ENCODE results near the gene PARD3. TPM values are rescaled to one million over a fixed set of nuclear protein-coding genes. Genes with fewer than 3 reads are reported as not detected.

The PARD3 gene
- total and polyA plus RNA-seq, 7 experiments from 2014 or later: 0.19 to 1.2 (median 0.43) TPM

DNA sequence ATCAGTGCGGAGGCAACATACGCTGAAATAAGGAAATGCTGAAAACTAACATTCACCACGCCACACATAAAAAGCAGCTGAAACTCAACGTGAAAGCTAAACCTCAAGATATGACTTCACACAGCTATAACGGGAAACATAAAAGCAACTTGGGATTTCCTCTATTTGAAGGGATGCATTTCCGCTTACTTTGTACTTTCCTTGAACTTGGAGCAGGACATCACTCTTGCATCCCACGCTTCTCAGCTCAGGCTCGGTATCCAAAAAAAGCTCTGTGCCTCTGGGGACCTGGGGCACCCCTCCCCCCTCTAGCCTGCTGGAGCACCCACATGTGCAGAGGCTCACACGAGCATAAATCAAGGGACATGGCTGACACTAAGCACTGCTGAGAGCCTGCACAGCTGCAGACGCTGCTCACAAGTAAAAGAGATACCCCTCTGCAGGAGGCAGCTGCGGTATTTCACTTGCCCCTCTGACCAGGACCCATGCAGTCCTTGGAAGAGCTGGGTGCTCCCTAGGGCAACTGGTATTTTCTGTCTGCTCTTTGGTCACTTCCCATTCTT, 34.2 kb downstream of the PARD3 start:
- POLR2A ChIA-PET: no interaction called here
- Mint-ChIP-seq H3K4me3 (peak overlapping the region in 9 of 10 donors; percentile 10 to 72 (median 30)), H3K4me1 (peaks cover 5 to 11% (median 8%) of the 10 kb centered on the region in 7 donors), H3K36me3 (no peaks in the 10 kb centered on the region), H3K9me3 (no peaks in the 10 kb centered on the region), H3K27ac (peak overlapping the region in 1 of 9 donors; percentile 41), H3K27me3 (peaks cover 14 to 46% (median 32%) of the 10 kb centered on the region in 5 donors)
- intact Hi-C loops (cut with micrococcal nuclease): no loop called here
- Histone ChIP-seq H3K27me3 (ENCODE audit: control insufficient read depth in 2 of 2, insufficient read depth in 2 of 2, low read length in 2 of 2) (no peaks in the 10 kb centered on the region), H3K9me3 (ENCODE audit: control insufficient read depth in 2 of 3, low read length in 3 of 3) (no peaks in the 10 kb centered on the region), H3K4me3 (ENCODE audit: low read length) (no peak overlapping the region), H3K4me1 (ENCODE audit: control insufficient read depth in 2 of 2, insufficient read depth in 2 of 2, low read length in 2 of 2) (no peaks in the 10 kb centered on the region), H3K36me3 (ENCODE audit: control insufficient read depth in 2 of 3, insufficient read depth in 3 of 3, low read length in 3 of 3) (no peaks in the 10 kb centered on the region), H3K27ac (ENCODE audit: low read depth, low read length) (no peak overlapping the region)
- CTCF ChIA-PET: no interaction called here
- ATAC-seq (no peak), DNase-seq (peak in 2 of 9 donors; percentile 1 to 10)

DNA sequence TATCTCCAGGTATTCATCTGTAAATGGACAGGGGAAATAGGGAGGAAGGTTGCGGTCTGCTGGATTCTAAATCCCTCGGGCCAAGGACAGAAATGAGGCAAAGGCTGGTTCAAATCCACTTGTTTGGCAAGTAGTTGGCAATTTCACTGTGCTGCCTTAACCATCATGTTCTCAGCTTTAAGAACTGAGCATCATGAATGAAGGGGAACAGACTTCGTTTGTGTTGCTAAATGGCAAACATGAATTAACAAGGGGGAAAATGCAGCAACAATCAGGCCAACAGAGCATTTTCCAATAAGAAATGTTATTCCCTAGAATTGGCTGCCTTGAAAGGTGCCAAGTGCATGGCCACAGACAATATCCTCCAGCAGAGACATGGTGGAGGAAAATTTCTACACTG, 36.9 kb downstream of the PARD3 start:
- H3K4me3 Mint-ChIP-seq: no peak overlapping the region
- H3K27ac ChIP-seq (ENCODE audit: low read depth, low read length): no peak overlapping the region
- H3K27ac Mint-ChIP-seq: no peak overlapping the region
- no peak overlapping the region for H3K4me3 ChIP-seq (ENCODE audit: low read length)
- DNase-seq (no peak), ATAC-seq (no peak)
- H3K36me3 ChIP-seq (ENCODE audit: control insufficient read depth in 2 of 3, insufficient read depth in 3 of 3, low read length in 3 of 3): no peaks in the 10 kb centered on the region
- no peaks in the 10 kb centered on the region for H3K9me3 ChIP-seq (ENCODE audit: control insufficient read depth in 2 of 3, low read length in 3 of 3)
- no peaks in the 10 kb centered on the region for H3K36me3 Mint-ChIP-seq
- H3K27me3 Mint-ChIP-seq: peaks cover 14 to 41% (median 27%) of the 10 kb centered on the region in 5 donors
- CTCF ChIA-PET: no interaction called here
- POLR2A ChIA-PET: no interaction called here
- H3K27me3 ChIP-seq (ENCODE audit: control insufficient read depth in 2 of 2, insufficient read depth in 2 of 2, low read length in 2 of 2): no peaks in the 10 kb centered on the region
- intact Hi-C loops (cut with micrococcal nuclease): no loop called here
- H3K9me3 Mint-ChIP-seq: no peaks in the 10 kb centered on the region
- H3K4me1 Mint-ChIP-seq: peaks cover 5 to 11% (median 8%) of the 10 kb centered on the region in 7 donors
- no peaks in the 10 kb centered on the region for H3K4me1 ChIP-seq (ENCODE audit: control insufficient read depth in 2 of 2, insufficient read depth in 2 of 2, low read length in 2 of 2)

DNA sequence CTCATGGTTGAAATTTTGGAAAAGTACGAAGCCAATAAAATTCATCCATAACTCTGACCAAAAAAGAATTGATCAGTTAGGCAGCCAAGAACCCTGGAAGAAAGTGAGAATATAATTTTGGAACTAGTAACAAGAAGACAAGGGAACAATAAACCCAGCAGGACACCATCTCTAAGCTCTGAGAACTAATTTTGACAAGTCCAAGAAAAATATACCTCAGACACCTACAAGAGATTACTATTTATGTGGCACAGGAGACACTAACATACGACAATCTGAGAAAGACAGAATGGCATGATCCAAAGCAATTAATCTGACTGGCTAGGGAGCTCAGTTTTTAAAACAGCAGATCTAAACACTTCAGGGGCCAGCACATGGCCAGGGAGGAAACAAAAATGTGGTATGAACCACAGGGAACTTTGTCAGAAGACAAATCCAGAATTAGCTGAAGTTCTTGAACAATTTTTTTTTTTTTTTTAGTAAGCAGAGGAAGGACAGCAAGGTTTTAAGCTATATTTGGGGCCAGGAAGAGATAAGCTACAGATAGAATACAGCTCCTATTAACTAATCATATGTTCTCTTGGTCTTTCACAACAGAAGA, 38.9 kb downstream of the PARD3 start:
- H3K27me3 Mint-ChIP-seq: peaks cover 14 to 27% (median 22%) of the 10 kb centered on the region in 5 donors
- no peaks in the 10 kb centered on the region for H3K9me3 Mint-ChIP-seq
- H3K27me3 ChIP-seq (ENCODE audit: control insufficient read depth in 2 of 2, insufficient read depth in 2 of 2, low read length in 2 of 2): no peaks in the 10 kb centered on the region
- no peak overlapping the region for H3K4me3 Mint-ChIP-seq
- H3K4me1 Mint-ChIP-seq: peaks cover 5 to 8% (median 7%) of the 10 kb centered on the region in 7 donors
- H3K9me3 ChIP-seq (ENCODE audit: control insufficient read depth in 2 of 3, low read length in 3 of 3): no peaks in the 10 kb centered on the region
- intact Hi-C loops (cut with micrococcal nuclease): no loop called here
- no peak for DNase-seq
- no peak overlapping the region for H3K4me3 ChIP-seq (ENCODE audit: low read length)
- ChIA-PET CTCF (no interaction called here), POLR2A (no interaction called here)
- no peaks in the 10 kb centered on the region for H3K36me3 Mint-ChIP-seq
- H3K4me1 ChIP-seq (ENCODE audit: control insufficient read depth in 2 of 2, insufficient read depth in 2 of 2, low read length in 2 of 2): no peaks in the 10 kb centered on the region
- no peaks in the 10 kb centered on the region for H3K36me3 ChIP-seq (ENCODE audit: control insufficient read depth in 2 of 3, insufficient read depth in 3 of 3, low read length in 3 of 3)
- no peak overlapping the region for H3K27ac ChIP-seq (ENCODE audit: low read depth, low read length)
- H3K27ac Mint-ChIP-seq: no peak overlapping the region
- ATAC-seq: no peak

DNA sequence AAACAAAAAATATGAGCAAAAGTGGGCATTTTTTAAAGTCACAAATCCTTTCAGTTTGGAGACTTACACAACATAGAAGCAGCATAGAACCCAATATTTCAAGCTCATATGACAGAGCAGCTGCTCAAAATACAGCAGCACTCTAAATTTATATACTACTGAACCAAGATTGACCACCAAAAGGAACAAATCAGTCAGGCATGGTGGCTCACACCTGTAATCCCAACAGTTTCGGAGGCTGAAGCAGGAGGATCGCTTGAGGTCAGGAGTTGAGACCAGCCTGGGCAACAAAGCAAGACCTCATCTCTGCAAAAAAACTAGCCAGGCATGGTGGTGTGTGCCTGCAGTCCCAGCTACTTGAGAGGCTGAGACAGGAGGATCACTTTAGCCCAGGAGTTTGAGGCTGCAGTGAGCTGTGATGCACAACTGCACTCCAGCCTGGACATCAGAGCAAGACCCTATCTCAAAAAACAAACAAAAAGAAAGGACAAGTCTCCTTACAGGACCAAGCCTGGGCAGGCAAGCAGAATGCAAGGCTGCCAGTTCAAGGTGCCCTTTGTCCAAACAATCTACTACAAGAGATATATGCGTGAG, 40.0 kb downstream of the PARD3 start:
- Histone ChIP-seq H3K27ac (ENCODE audit: low read depth, low read length) (no peak overlapping the region), H3K36me3 (ENCODE audit: control insufficient read depth in 2 of 3, insufficient read depth in 3 of 3, low read length in 3 of 3) (no peaks in the 10 kb centered on the region), H3K4me3 (ENCODE audit: low read length) (no peak overlapping the region), H3K9me3 (ENCODE audit: control insufficient read depth in 2 of 3, low read length in 3 of 3) (no peaks in the 10 kb centered on the region), H3K27me3 (ENCODE audit: control insufficient read depth in 2 of 2, insufficient read depth in 2 of 2, low read length in 2 of 2) (no peaks in the 10 kb centered on the region), H3K4me1 (ENCODE audit: control insufficient read depth in 2 of 2, insufficient read depth in 2 of 2, low read length in 2 of 2) (no peaks in the 10 kb centered on the region)
- no peak for DNase-seq
- Mint-ChIP-seq H3K9me3 (peaks cover 0 to 2% (median 0%) of the 10 kb centered on the region in 11 donors), H3K36me3 (no peaks in the 10 kb centered on the region), H3K27ac (no peak overlapping the region), H3K27me3 (peaks cover 12 to 23% (median 19%) of the 10 kb centered on the region in 5 donors), H3K4me1 (no peaks in the 10 kb centered on the region), H3K4me3 (no peak overlapping the region)
- POLR2A ChIA-PET: no interaction called here
- no peak for ATAC-seq
- CTCF ChIA-PET: no interaction called here
- intact Hi-C loops (cut with micrococcal nuclease): no loop called here

DNA sequence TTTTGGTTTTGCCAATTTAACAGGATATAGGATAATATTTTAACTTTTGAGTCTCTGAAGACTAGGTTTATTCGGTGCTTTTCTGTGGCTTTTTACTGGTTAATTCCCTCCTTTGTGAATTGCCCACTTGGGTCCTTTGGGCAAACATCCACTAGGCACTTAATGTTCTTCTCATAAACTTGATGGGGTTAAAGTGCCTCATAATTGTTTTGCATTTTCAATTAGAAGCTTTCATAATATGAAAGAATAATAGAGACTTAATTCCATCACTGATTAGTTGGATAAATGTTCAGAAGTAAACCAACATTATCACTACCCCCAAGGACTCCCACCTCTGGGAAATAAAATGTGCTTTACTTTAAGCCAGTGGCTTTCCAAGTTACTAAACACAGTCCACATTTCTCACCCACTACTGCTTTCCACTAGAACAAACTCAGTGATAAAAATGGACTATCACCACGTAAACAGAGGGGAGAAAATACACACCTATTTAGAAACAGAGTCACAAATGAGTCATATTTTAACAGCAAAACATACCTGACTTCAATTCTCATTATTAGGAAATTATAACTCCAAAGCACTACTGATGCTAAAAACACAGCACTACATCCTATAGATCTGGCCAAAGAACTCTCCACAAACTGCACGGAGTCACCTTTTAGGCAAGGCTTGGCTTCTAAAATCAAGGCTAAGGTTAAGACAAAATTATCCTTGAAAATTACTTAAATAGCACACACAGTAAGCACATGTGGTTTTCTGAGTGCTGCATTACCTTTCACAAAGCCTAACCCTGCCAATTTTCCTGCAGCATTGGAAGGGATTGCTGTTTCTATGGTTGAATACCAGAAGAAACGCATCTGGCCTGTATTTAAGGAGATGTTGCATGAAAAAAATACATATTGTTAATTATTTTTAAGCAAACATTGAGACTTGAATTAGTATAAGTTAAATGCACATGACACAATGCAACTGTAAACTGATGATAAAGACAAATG, 41.2 kb downstream of the PARD3 start:
- ChIA-PET CTCF (no interaction called here), POLR2A (no interaction called here)
- peaks cover 11 to 28% (median 18%) of the 10 kb centered on the region in 5 donors for H3K27me3 Mint-ChIP-seq
- Histone ChIP-seq H3K9me3 (ENCODE audit: control insufficient read depth in 2 of 3, low read length in 3 of 3) (no peaks in the 10 kb centered on the region), H3K27me3 (ENCODE audit: control insufficient read depth in 2 of 2, insufficient read depth in 2 of 2, low read length in 2 of 2) (no peaks in the 10 kb centered on the region), H3K4me1 (ENCODE audit: control insufficient read depth in 2 of 2, insufficient read depth in 2 of 2, low read length in 2 of 2) (no peaks in the 10 kb centered on the region), H3K36me3 (ENCODE audit: control insufficient read depth in 2 of 3, insufficient read depth in 3 of 3, low read length in 3 of 3) (no peaks in the 10 kb centered on the region), H3K27ac (ENCODE audit: low read depth, low read length) (no peak overlapping the region), H3K4me3 (ENCODE audit: low read length) (no peak overlapping the region)
- DNase-seq (no peak), ATAC-seq (no peak)
- H3K36me3 Mint-ChIP-seq: no peaks in the 10 kb centered on the region
- H3K4me1 Mint-ChIP-seq: no peaks in the 10 kb centered on the region
- intact Hi-C loops (cut with micrococcal nuclease): no loop called here
- H3K4me3 Mint-ChIP-seq: no peak overlapping the region
- H3K27ac Mint-ChIP-seq: no peak overlapping the region
- H3K9me3 Mint-ChIP-seq: peaks cover 0 to 2% (median 0%) of the 10 kb centered on the region in 11 donors

DNA sequence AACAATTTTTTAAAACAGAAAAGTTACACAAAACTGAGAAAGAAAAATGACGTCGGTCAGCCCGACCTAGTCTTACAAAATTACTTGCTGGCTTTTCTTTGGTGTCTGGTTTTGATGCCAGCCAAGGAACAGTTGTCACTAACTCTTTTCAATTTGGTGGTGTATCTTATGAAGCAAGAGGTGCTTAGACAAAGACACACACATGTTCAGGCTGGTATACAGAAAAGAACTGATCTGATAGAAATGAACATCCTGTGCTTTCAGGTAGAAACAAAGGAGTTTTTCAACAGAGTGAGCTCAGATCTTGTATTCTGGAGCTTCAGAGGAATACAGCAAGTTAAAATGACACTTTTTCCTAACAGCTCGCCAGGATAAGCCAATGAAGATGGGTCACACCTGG, 43.6 kb downstream of the PARD3 start:
- DNase-seq (no peak), ATAC-seq (no peak)
- H3K4me3 ChIP-seq (ENCODE audit: low read length): no peak overlapping the region
- Mint-ChIP-seq H3K27ac (no peak overlapping the region), H3K9me3 (peaks cover 0 to 2% (median 0%) of the 10 kb centered on the region in 11 donors), H3K36me3 (no peaks in the 10 kb centered on the region), H3K4me3 (no peak overlapping the region), H3K4me1 (no peaks in the 10 kb centered on the region), H3K27me3 (peaks cover 6 to 33% (median 13%) of the 10 kb centered on the region in 5 donors)
- intact Hi-C loops (cut with micrococcal nuclease): no loop called here
- ChIA-PET POLR2A (no interaction called here), CTCF (no interaction called here)
- no peaks in the 10 kb centered on the region for H3K4me1 ChIP-seq (ENCODE audit: control insufficient read depth in 2 of 2, insufficient read depth in 2 of 2, low read length in 2 of 2)
- no peak overlapping the region for H3K27ac ChIP-seq (ENCODE audit: low read depth, low read length)
- no peaks in the 10 kb centered on the region for H3K36me3 ChIP-seq (ENCODE audit: control insufficient read depth in 2 of 3, insufficient read depth in 3 of 3, low read length in 3 of 3)
- H3K9me3 ChIP-seq (ENCODE audit: control insufficient read depth in 2 of 3, low read length in 3 of 3): no peaks in the 10 kb centered on the region
- H3K27me3 ChIP-seq (ENCODE audit: control insufficient read depth in 2 of 2, insufficient read depth in 2 of 2, low read length in 2 of 2): no peaks in the 10 kb centered on the region

All from naive thymus-derived CD4-positive, alpha-beta T cell (primary cell).